Stromal cell of bone marrow (primary cell): ENCODE data around the gene GALNT14.

Experiments used
- DNase-seq: peaks from one replicate; pipeline ENCODE4 v3.0.0-alpha.2; 2012; ENCODE audit warnings: low read depth

The GALNT14 gene

DNA sequence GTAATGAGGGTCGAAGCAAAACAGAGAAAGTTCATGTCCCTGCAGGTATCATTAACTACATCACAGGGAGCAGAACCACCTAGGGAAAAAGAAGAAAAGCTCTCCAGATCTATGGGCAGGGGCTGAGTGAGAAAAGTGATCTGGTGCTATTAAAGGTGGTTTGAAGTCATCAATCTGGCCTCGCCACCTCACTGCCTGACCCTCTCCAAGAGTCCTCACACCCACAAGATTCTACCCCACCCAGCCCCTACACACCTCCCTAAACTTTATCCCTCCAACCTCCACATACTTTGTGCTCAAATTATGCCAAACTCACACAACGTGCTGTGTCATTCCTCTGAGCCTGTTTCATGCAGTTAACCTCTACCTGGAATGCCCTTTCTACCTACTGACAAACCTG is 2.2 kb downstream of the GALNT14 start:
- DNase-seq = no peak

DNA sequence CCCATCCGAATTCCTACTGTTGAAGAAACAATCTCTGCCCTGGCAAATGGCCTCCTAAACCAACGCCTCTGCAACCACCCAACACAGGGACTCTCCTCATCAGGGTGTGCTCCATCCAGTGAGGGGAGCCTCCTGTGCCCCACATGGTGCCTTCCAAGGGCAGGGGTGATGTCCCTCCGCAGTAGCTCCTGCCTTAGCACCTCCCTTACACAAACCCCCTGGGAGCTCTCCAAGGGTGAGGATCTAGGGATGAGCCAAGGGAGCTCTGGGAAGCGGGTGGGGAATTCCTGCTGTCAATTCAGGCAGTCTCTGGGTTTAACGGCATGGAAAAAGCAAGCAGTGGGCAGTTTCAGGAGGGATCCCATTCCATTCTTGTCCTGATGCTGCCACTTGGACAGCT is 3.8 kb downstream of the GALNT14 start:
- DNase-seq = no peak

DNA sequence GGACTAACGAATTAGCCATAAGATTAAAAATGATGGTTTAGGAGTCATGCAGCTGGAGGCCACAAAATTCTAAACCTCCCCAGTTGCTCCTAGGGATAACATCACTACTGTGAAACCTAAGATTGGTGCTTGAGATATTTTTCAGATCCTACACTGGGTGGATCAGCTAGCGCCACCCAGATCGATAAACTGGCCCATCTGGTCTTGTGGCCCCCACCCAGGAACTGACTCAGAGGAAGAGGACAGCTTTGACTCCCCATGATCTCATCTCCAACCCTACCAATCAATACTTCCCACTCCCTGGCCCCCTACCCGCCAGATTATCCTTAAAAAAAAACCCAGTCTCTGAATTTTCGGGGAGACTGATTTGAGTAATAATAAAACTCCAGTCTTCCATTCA is 5.5 kb downstream of the GALNT14 start:
- DNase-seq = no peak

DNA sequence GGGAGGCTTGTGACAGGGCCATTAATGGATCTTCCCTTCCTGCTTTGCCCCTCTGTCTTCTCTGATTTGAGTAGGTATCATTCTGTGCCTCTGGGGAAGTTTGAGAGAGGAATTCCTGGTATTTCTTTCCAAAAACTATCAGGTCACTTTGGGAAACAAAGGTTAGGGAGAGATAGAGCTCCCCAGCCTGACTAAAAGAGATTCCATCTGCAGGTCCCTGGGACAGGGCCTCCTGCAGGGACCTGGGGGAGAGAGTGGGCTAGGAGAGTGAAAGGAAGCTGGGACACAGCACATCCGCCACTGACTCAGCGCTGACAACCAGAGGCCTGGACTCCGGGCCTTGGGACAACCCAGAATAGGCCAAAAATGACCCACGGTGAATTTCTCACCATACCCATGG is 6.4 kb downstream of the GALNT14 start:
- DNase-seq = no peak

DNA sequence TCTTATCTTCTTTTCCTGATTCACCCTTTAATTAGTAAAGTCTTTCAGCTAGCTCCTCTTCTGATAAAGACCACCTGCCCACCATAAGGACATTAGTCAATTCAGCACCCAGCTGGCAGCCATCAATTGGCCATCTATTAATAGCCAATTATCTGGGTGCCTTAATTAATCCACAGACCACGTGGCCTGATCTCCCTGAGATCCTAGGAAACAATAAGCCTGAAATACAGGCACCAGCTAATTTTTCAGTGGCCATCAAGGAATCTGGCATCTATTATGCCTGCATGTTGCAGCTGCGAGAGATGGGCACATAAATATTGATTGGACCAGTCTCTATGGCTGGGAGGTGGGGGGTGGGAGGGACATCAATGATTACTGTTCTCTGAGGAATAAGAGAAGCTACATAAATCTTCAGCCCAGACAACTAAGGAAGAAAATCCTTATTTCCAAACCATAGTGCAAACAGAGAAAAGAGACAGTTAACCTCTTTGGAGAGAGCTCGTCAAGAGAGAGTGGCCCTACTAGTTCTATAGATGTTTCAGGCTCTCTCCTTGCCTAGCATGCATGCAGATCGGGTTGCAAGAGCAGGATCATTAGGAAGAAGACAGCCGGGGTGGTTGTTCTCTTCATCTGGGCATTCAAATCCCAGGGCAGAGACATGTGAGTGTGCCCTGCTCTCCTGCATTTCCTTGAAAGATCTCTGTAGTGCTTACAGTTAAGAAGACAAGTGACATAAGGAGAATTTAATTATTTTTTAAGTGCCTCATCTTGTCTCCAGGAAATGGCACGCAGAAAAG is 8.7 kb downstream of the GALNT14 start:
- no peak for DNase-seq

DNA sequence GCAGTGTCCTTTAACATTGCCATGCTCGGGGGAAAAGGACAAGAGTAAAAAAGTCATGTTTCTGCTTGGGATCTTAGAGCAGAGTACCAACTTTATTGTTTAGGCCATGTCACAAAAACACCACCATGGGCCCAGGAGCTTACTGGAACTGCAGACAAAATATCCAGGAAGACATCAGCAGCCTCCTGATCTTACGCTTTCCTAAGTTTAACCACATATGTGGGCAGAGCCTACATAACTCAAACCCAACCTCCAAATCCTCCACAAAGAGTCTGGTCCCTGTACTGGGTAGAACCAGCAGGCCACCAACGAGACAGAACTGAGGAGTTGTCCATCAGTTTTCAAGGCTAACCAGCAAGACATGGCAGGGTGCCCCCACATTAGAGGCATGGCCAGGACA is 10.3 kb downstream of the GALNT14 start:
- DNase-seq = no peak

DNA sequence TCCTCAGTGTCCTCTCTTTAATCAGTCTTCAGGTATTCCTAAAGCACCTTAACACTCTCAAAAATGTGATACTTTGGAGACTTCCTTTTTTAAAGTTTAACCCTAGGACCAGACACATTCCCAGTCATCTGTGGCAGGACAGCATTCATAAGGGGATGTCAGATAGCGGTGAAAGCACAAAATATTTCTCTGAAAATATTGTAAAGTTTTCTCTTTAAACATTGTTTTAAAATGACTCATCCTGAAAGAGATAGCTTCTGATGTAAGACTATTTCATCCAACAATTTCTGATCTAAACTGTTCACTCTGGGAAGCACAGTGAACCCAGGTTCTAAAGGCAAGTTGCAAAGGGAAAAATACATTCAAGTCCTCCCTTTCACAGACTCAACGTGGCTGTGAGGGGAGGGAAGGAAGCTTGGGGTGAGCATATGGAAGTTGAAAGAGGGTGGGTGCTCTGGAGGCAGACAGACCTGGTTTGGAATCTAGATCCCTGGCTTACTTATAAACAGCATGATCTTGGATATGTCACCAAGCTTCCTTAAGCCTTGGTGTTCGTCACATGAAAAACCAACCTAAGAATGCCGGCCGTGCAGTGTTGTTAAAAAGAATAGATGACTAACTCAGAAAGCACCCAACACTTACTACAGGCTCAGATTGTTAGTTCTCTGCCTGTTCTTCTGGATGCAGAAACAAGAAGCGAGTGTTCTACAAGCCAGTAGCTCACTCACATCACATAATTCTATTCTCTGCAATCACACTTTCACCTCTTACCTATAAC is 12.1 kb downstream of the GALNT14 start:
- no peak for DNase-seq

DNA sequence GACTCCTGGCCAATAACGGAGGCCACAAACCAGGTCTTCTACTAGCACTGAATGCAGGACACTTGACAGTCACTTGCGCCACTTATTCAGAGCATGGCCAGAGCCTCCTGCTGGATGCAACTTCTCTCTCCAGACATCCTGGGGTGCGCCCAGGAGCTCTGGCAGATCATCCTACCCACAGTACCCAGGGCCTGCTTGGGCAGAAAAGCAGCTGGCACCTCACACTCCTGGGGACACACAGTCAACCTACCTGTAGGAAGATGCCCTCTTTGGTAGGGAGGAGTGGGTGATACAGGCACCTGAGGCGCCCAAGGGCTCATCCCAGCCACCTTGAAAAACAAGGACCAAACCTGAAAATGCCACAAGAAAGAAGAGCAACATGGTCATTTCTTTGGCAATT is 13.3 kb downstream of the GALNT14 start:
- no peak for DNase-seq

DNA sequence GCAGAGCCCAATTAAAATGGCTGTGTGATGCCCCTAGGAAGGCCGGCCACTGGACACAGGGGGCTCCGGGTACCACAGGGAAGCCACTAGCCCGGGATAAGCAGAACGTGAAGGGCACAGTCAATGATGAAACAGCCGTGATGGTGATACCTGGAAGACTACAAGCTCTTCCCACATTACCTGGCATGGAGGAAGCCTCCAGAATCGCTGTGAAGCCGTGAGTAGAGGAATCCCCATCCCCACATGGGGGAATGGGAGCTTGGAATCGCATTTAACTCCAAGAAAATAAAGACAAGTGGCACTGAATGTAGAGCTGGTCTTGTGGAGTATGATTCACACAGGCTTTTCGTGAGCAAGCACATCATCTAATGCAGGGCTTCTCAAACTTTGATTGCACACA is 16.1 kb downstream of the GALNT14 start:
- no peak for DNase-seq

DNA sequence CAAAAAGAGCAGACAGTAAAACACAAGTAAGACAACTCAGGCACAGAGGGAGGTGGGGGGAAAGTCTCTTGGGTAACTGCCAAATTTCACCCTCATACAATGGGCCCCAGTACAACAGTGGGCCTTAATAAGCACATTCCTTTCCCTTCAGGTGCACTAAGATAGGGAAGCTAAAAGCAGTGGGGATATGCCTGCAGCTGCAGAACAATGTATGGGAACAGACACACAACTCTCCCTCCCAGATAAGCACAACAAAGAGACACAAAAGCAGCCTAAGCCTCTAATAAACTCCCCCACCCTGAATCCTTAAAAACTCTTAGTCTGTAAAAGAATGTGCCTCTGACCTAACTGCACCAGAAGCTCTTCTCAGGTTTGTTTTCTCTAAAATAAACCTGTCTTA is 24.5 kb downstream of the GALNT14 start:
- no peak for DNase-seq

DNA sequence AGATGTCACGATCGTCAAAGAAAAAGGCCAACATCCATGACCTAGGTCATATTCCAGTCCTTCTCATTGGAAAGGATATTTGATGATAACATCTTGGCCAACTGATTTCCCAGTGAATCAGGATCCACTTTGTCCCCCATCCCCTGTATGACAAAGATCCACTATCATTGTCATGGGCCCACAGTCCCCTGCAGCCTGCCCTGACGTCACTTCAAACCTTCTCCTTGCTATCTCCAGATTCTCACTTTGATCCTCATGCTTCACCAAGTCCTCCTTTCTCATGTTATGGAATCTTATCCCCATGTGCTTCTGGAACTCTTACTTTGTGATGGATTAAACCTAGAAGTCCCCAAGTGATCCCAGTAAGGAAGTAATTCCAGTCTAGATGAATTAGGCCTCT is 25.7 kb downstream of the GALNT14 start:
- DNase-seq = no peak

DNA sequence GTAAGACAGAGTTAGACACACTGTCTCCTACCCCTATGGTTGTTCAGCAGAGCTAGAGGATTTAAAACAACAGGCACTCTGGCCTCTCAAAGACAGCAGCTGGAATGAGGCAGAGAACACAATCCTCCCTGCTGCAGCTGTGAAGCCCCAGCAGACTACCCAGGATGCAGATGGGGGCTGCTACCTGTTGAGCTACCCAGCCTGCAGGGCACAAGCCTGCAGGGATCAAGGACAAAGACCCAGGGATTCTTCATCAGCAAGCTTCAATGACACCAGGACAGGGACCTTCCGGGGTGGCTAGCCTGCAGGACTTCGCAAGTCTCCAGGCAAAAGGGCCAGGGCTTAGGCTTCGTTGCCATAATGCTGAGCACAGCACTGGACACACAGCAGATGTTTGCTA is 27.2 kb downstream of the GALNT14 start:
- DNase-seq = no peak

DNA sequence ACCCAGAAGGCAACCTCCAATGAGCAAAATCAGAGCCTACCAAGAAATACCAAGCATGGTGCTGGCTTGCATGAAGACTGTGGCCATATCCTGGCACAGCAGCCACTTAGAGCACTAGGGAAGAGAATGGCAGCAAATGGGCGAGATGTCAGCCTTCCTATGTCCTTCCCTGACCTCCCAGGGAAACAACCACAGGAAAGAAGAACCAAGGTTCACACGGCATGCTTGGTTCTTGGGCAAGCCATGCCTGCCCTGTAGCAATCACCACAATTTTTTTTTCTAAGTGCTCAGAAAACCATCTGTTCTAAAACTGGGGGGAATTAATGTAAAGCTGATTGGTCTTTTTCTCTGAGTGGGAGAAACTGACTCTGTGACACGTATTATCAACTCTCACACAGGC is 27.8 kb downstream of the GALNT14 start:
- no peak for DNase-seq

DNA sequence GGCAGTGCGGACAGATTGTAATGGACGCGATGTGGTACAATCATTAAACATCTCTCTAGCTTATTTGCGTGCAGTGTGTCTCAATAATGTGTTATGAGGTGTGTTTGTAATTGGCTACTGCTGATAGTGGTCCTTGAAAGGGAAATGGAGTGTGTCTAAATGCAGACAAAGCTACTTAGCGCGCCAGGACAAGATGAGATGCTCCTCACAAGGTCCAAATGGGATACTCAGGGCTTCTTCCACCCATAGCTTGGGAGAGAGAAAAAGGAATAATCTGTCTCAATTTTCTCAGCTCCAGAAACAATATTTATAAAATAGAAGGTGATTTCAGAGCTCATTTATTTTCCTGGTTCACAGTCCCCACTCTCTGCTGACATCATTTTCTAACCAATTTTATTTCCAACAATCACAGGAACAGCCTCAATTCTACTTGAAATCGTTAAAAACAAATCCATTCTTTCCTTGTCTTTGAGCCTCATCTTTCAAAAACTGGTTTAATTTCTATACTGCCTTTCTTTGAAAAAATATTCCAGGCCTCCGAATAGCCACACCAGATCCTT is 28.5 kb downstream of the GALNT14 start:
- DNase-seq = no peak

DNA sequence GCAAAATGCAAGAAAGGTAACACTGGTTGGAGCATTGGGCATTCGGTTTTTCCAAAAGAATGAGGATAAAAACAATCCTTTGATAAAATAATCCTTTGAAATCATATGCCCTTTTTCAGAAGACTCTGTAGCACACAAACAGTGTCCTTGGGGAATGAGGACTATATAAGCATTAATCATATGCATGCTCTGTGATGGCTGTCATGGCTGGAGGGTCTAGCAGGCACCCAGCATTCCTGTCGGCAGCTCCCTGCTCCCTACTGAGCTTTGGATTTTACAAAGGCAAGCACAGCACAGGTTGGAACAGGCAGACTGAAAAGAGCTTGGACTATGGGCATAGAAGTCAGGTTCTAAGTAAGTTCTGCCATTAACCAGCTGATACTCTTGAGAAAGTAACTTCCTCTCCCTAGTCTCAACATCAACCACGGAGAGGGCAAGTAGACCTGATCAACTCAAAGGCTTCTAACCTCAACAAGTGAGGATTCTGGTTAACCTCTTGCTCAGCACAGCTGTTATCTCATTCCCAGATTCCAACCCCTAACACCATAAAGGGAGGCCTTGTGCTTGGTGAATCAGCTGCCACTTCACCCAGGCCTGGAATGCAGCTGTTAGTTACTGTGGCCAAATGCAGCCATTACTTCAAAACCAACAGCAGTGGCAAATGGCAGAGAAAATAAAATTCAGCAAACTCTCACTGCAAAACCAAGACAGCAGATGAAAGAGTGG is 29.5 kb downstream of the GALNT14 start:
- no peak for DNase-seq

DNA sequence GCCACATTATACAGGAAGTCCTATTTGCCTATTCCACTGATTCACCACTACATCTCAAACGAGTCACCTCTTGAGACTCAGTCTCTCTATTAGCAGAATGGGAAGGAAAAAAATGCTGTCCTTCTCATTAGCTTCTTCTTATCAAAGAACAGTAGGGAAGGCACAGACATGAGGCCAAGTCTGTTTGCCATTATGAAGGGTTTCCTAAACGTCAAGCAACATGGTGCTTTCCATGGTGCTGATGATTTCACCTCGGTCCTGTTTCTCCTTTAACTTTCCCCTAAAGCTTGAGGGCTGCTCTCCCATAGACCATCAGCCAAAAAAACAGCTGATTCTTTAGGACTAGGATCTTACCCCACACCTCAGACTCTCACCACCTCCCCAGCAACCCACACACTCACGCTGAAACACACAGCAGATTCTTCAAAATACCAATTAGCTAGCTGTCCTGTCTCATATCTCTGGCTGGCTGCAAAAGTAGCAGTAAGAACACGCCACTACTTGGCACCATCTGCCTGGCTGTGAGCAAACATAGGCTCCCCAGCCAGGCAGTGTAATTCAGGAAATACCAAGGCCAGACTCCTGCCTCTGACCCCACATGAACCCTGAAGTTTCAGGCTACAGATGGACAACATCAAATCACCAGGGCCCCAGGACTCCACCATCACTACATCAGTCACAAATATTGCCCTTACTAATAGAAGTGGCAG is 30.5 kb downstream of the GALNT14 start:
- DNase-seq = no peak

DNA sequence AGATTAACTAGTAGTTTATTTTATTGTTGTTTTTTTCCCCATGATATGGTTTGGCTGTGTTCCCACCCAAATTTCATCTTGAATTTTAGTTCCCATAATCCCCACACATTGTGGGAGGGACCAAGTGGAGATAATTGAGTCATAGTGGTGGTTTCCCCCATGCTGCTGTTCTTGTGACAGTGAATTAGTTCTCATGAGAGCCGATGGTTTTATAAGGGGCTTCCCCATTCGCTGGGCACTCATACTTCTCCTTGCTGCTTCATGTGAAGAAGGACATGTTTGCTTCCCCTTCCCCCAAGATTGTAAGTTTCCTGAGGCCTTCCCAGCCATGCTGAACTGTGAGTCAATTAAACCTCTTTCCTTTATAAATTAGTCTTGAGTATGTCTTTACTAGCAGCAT is 36.5 kb downstream of the GALNT14 start:
- no peak for DNase-seq

DNA sequence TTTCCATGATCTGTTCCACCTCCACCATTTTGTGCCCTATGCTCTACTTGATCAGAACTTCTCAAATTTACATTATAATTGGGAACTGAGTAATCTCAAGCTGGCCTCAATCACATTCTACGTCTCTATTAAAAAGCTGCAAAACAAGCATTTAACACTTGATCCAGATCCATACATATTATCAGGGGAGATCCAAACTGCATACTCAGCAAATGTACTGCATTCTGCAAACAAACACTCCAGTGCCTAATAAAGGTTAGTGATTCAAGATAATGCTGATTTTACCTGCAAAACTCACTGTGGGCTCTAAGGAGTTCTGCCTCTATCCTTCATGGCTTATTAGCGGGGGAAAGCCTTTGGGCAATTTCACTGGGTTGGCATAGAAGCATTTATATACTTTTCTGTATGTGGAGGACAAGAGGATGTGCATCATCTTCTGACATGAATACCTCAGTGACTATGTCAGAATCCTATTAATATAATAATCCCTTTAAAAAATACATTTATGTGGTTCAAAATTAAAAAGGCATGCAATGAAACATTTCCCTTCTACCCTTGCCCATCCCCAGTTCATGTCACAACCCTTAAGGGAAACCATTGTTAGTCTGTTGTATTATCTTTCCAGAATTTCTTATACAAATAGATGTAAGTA is 40.2 kb downstream of the GALNT14 start:
- no peak for DNase-seq

DNA sequence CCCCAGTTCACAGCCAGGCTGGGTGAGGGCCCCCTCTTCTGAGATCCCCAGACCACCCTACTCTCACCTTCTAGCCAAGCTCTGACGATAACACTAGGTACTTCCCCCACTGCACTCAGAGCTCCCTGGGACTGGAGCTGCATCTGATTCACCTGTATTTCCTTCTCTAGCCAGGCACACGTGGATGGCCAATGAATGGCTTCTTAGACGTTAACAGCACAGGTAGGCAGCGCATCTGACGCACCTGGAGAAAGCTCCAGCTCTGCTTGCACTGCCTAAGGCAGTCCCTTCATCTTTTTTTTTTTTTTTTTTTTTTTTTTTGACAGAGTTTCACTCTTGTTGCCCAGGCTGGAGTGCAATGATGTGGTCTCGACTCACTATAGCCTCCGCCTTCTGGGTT is 48.1 kb downstream of the GALNT14 start:
- no peak for DNase-seq

DNA sequence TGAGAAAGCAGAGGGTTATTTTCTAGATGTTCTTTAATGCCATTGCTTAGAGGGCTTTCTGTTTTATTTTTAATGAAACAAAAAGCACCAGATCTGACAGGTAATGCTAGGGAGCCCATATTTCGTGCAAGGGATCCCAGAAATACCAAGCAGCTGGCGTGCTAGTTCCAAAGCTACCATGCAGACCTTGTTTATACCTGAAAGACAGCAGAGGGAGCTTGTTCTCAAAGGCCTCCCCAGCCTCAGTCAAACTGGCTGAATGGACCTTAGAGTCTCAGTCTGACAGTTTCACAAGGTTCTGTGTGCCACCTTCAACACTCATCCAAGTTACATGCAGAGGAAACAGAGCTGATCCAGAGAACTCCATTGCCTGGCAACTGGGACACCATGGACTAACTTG is 48.6 kb downstream of the GALNT14 start:
- DNase-seq = no peak

DNA sequence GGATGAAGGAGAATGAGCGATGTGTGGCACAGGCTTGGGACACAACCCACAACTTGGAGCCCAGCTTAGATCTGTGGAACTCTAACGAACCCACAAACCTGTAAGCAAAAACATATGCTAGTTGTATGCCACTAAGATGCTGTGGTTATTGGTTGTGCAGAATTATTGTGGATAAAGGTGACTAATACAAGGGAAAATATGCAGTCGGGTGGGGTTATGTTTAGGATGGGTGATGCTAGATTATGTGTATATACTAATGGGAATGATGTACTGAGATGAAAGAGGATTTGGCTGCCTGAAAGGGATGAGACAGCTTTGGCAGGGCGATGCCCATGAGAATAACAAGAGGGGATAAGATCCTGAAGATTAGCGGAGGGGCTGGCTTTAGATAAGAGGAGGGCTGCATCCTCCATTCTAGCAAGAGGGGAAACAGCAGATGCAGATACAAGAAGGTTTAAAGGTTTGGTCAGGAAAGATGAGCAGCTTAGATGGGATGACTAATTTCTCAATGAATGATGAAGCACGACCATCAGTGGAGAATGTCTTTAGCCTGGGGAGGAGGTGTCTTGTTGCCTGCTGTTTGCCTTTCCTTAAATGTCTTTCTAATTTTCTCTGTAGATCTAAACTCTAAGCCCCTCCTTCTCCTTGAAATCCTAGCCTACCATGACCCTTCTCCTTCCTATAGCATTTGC is 49.6 kb downstream of the GALNT14 start:
- no peak for DNase-seq
